ENCODE measurements around the gene ACTN1.

Gene ACTN1

DNA sequence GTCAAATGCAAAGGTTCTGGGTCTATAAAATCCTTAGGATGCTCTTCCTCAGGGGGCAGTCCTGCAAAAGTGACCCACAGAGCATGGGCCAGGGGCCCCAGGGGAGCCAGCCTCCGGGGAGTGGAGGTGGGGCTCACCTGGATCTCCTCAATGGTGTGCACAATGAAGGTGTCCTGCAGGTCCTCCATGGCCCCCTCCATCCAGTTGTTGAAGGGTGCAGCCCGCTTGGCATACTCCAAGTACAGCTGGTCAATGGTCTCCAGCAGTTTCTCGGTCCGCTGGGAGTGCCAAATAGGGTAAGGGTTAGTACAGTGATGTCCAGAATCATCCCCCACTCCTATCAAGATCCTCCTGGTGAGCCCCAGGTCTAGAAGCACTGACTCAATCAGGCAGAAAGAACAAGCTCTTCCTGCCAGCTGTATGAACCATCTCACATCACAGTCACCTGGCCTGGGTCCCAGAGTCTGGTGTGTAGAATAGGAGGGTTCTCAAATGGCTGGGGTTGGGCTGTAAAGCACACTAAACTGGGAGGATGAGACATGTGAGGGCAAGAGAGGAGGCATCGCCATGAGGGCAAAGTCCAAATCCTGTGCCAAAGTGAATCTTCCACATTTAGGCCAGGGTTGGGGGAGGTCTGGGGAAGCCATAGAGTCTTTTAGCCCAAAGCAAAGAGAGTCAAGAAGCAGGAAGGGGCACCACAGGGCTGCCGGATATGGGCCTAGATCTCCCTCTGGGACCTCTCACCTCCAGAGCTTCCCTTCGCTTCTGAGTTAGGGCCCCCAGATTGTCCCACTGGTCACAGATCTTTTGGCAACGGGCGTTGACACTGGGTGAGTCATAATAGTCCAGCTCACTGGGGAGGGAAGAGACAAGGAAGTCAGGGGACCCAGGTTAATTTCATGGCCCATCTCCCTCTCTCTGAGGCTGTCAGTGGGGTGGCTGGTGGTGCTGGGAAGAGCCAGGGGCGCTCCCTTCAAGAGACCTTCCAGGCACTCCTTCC, 94.8 kb downstream of the ACTN1 start:
- no peak for FAIRE-seq

DNA sequence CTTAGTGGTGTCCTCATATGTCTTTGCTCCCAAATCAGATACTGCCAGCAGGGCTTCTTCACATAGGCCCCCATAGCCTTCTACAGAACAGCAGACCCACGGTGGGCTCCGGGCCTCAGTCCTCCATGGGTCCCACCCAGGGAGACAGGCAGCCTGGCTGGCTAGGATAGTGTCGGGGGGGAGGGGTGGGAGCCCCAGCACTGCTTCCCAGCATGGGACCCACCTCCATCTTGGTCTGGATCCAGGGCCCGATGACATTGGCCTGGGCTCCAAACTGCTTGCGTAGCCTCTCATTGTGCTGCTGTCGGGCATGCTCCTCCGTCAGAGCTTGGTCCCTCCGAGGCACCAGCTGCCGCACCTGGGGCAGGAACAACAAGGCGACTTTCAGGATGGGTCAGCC, 96.9 kb downstream of the ACTN1 start:
- FAIRE-seq: no peak

DNA sequence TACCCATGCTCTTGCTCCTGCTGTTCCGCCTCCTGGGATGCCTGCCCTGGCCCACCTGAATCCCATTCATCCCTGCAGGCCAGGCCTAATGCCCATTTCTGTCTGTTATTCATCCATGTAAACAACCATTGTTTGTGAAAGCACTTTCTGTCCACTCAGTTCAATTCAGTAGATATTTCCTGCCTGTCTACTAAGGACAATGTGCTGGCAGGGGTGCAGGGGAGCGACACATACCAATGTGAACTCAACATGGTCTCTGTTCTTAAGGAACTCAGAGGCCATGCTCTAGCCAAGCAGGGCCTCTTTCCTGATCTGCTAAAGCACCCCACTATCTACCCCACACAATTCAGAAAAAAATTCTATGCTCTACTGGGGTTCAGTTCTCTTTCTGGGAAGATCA, 97.7 kb downstream of the ACTN1 start:
- no peak for FAIRE-seq

DNA sequence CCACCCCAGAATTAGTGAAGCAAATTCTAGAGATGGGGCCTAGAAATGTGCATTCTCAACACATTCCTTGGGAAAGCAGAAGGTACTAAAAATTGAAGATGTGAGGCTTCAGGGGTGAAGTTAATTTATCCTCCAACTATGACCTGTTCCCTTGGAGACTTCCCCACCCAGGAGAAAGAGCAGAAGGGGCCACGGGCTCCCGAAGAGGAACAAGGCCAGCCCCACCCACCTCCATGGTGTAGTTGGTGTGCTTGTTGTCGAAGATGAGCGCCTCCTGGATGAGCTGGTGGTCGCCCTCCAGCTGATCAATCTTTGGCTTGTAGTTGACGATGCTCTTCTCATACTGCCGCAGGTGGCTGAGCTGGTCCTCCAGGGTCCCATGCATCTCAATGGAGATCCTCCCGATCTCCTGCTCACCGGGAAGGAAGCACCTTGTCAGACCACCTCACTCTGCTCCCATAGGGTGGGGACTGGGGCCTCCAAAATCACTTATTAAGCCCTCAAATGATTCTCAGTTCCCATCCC, 98.5 kb downstream of the ACTN1 start:
- FAIRE-seq: no peak

DNA sequence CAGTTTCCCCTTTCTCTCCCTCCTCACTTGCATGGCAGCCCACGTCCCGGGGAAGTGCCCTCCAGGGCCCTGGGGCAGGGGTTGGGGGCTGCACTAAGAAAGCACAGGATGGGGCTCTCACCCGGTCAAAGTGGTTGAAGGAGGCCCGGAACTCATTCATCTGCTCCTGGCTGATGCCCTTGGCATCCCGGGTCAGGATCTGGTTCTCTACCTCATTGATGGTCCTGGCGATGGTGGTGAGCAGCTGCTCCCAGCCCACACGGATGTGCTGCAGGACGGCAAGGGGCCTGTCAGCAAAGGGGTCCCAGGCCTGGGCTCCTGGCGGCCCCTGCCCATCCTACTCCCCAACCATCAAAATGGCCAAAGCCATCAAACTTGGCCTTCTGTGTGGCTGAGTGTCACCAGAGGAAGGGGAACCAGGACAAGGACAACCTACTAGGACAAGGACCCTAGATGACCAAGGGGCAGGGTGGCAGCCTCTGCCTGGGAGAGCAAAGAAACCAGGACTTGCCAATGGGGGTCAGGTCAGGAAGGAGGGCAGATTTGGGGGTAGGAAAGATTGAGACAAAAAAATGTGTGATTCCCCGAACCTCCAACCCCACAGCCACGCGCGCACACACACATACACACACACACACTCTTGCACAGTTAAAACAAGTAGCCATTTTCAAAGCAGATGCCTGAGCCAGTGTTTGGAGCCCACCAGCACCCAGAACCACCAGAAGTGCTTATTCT, 99.1 kb downstream of the ACTN1 start:
- FAIRE-seq: no peak

DNA sequence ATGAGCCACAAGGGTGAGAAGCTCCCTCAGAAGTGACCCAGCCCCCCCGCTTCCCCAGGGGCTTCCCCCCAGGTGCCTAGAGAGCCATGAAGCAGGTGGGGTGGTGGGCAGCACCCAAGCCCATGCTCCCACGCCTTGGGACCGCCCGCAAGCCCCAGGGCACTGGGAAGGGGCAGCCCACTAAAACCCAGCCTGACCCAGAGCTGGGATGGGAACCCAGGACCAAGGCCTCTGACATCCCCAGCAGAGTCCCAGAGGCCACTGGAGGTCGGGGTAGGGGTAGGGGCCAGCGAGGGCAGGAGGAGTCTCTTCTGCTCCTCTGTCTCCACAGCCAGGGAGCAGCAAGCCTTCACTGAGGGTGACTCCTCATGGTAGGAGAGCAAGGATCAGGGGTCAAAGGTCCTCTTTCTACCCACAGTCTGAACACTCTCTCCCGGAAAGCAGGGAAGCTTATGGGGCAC, 99.8 kb downstream of the ACTN1 start:
- no peak for FAIRE-seq

DNA sequence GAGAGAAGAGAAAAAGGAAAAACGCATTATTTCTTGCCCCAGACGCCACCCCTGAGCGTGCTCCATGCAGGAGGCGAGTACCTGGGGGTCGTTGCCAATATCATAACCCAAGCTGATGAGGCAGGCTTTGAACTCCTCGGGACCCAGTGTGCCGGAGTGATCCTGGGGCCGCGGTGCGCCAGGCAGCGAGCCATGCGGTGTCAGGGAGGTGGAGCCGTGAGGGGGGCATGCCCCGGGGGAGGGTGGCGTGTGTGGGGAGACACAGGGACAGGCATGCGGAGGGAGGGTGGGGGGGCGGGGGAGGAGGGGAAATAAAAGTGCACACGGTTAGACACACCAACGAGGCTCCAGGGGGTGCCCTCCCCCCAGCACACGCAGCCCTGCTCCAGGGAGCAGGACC, 100.2 kb downstream of the ACTN1 start:
- FAIRE-seq: no peak

DNA sequence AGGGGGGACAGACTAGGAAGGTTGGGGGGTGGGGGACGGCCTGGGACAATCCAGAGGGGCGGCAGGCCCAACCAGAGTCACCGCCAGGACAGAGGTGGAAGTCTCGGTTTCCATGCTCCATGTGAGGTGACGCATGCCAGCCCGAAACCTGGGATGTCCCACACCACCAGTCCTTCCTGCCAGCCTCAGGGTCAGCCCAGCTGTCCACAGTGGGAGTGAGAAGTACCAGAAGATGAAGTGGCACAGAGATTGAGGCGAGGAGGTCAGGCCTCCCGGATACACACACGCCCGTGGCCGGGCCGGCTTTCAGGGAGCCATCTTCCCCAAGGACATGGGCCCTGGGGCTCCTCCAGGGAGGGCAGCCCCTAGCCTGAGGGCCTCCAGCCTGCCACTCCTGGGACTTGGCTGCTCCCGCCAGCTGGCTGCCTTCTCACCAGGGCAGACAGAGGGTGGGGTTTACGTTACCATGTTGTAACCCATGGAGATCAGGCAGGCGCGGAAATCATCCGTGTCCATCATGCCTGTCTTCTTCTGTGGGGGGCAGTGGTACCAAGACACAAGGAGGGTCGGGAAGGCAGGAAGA, 101.0 kb downstream of the ACTN1 start:
- FAIRE-seq: no peak

DNA sequence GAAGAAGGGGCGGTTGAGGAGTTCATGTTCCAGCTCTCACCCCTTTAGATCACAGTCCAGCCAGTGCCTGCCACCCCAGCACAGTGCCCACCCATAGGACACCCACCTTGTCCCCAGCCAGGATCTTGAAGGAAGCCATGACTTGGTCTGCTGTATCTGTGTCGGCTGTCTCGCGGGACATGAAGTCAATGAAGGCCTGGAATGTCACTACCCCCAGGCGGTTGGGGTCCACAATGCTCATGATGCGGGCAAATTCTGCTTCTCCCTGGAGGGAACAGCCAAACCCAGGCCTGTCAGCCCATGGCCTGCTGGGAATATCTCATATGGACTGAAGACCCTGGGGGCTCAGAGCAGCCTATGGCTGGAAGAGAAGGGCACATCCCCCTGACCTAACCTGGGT, 102.1 kb downstream of the ACTN1 start:
- no peak for FAIRE-seq

DNA sequence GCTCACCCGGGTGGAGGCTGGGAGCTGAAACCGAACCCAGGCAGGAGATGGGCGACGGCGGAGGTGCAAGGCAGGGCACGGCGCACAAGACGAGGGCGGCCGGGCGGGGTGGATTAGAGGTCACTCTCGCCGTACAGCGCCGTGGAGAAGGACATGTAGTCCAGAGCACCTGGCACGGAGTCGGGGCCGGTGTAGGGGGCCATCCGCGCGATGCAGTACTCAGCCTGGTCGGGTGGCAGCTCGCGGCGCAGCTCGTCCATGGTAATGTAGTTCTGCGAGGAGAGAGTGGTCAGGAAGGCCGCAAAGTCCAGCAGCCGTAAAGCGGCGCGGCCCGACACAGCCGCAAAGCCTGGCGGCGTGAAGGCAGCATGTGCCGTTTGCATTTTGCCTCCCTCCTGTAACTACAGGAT, 104.4 kb downstream of the ACTN1 start:
- no peak for FAIRE-seq

DNA sequence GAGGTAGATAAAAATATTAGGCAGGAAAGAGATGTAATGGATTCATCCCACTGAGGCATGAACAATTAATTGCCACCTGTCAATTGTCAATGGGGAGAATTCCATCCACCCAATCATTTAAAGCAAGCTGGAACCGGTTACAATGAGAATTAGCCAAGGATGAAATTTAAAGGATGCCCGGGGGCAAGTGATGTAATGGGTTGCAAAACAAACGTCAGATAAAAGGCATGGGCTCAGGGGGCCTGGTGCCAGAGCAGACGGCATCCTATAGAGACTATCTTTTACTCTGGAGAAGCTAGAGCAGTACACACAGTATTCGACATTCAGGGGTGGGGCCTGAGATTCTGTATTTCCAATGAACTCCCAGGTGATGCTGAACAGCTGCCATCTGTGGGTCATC, 105.7 kb downstream of the ACTN1 start:
- no peak for FAIRE-seq

DNA sequence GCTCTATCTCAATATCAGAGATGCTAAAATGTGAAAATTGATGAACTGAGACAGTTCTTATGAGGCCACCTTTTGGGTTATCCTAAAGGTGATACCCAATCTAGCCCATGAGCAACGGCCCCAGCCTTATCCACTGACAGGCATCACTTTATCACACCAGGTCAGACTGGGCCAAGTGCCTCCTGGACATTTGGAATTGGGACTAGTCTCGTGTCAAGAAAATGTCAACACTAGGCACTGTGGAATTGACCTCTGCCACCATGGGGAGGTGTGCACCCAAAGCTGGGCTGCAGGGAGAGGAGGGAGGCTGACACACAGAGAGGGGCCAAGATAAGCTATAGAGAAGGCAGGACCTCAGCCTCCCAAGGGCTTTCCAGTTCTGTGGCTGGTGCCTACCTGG, 107.7 kb downstream of the ACTN1 start:
- FAIRE-seq: no peak

DNA sequence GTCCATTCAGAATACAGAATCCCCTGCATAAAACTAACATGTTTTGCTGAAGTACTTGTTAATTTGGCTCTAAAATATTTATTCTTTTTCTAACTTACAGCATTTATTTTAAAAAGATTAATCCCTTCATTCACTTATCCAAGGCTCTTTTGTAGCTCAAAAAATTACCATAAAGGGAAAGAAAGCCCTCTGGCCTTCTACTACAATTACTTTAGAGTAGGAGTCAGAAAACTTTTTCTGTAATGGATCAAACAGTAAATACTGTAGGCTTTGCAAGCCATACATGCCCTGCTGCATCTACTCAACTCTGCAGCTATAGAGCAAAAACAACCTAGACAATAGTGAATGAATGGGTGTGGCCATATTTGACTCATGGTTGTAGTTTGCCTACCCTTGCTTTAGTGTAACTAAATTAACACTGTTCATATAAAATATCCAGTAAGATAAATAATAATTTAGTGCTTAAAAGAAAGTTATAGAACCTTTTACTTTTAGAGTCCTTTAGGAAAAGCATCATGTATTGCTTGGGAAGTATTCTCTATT, 112.0 kb downstream of the ACTN1 start:
- no peak for FAIRE-seq

DNA sequence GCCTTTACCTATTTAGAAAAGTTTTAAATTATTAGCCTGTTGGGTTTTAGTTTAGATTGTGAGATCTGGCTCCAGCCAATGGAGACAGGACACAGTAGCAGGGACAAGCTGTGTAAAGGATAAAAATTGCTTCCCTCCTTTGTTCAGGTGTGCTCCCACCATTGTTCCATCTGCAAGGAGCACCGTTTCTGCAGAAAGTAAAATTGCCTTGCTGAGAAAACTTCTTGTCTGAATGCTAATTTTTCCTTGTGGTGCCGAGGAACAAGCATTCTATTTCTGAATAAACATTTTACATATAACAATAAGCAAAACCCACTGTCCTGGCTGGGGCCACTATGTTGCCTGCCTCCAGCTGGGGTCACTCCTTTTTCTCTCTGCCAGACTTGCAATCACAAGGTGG, 113.6 kb downstream of the ACTN1 start:
- FAIRE-seq: no peak

DNA sequence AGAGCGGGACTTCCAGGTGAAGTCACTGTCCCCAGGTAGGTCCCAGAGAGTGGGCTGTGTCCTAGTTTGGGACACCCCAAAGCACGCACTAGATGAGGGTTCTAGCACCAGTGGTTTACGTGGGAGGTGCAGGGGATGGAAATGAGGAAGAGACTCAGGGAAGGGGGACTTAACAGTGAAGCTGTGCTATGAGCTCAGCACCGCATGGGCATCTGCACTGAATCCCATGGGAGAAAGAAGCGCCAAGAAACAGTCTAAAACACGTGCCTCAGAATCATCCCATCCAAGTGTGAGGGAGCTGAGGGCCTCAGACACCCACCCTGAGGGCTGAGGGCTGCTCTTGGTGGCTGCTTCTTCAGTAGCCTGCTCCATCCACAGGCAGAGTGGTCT, 114.7 kb downstream of the ACTN1 start:
- FAIRE-seq: no peak

DNA sequence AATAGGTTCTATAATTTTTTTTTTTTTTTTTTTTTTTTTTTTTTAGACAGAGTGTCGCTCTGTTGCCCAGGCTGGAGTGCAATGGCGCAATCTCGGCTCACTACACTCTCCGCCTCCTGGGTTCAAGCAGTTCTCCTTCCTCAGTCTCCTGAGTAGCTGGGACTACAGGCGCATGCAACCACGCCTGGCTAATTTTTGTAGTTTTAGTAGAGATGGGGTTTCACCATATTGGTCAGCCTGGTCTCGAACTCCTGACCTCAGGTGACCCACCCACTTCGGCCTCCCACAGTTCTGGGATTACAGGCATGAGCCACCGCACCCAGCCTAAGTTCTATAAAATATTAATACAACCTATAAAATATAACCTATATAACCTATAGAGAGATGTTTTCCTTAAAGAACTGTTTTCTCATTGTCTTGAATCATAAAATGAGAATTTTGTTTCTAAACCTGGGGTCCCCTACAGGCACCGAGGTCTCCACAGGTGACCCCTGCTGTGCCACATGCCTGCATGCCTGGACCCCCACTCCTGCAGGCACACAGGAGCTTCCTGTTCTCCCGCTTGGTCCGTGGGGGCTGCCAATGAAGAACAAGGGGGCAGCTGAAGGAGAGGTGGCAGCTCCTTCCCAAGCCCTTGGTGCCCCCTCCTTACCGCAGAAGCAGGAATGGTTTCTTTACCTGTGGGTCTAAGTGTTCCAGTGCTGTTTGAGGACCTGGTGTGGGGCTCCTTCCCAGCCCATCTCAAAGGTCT, 115.3 kb downstream of the ACTN1 start:
- no peak for FAIRE-seq

DNA sequence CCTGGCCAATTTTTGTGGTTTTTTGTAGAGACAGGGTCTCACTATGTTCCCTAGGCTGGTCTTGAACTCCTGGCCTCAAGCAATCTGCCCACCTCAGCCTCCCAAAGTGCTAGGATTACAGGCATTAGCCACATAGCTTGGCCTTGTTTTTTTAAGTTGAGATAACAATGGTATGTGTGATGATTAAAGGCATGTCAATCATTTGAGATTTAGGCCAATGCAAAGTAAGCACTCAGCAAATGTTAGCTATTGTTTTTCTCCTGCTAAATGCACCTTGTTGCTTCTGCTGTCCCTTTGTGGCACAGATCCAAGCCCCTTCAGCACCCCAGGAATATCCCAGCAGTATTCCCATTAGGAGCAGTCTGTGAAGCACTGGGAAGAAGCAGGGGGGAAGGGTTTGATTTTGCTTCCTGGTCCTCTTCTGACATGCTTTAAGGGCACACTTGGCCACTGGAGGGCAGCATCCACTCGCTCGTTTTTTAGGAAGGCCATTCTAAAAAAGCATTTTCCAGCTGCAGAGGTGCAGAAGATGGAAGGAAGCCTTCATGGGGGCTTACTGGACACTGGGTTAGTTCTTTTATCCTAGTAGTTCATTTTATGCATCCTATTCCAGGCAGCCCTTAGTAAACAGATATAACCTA, 116.0 kb downstream of the ACTN1 start:
- no peak for FAIRE-seq

DNA sequence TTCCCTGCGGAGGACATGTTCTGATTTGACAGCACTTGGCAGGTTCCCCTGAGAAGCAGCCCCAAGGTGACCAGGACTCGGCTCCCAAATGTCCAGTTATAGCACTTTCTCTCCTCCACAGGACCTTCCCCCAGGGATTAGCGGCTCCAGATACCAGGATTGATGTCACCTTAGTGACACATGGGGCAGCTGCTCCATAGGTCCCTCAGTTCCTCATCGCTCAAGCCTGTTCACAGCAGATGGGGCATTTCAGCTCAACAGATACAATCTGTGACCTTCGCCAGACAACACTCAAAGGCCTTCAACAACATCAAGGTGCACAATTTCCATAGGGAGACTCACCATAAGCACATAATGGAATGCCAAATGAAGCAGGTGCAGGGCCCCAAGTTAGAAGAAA, 118.3 kb downstream of the ACTN1 start:
- FAIRE-seq: no peak

DNA sequence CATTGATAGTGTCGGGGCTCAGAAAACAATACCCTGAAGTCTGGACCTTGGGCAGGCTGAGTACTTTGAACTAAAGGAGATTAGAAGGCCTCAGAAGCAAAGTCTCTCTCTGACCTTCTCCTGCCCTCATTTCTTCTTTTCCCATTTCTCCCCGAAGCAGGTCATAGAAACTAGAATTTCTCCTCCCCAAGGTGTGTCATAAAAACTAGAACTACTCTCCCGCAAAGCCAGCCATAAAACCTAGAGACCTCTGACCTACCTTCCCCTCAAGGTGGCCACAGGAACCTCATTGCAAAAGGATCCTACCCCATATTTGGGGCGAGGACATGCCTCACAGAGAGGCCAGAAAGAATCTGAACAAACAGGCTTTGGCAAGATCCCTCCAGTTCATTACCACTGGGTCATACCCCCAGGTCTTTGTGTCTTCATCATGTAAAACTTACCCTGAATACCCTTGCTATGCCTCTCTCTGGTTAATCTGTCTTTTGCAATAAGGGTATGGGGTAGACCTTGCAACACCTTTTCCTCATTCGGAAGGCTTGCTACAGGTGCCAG, 121.5 kb downstream of the ACTN1 start:
- FAIRE-seq: no peak

DNA sequence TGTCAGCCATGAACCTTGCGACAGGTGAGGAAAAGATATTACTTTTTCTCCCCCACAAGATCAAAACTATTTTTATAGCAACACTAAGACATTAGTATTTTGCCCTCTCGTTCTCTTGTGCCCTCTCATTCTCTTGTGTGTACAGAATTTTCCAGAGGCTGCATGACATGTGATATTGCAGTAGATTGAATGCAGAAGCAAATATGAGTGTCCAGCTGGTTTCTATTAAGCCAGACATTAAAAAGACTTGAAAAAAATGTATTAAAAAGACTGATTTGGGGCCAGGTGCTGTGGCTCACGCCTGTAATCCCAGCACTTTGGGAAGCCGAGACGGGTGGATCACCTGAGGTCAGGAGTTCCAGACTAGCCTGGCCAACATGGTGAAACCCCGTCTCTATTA, 122.5 kb downstream of the ACTN1 start:
- no peak for FAIRE-seq

DNA sequence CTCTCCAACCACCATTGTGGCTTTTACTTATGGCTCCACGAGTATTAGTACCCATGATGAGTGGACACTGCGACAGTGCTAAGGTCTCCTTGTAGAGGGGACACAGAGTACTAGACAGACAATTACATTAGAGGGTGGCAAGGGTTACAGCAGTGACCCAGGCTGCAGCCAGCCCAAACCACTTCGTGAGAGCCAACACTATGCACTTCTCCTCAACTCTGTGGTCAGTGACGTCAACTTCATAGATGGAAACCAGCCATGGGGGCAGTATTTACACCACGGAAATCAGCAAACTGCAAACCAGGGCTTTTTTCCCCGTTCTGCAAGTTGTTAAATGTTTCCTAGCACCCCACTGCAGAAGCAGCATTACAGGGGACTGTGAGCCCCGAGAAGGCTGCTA, 124.7 kb downstream of the ACTN1 start:
- no peak for FAIRE-seq
